Naive thymus-derived CD4-positive, alpha-beta T cell (primary cell): ENCODE data around the gene WDR33. TPM values are rescaled to one million over a fixed set of nuclear protein-coding genes. Genes with fewer than 3 reads are reported as not detected.

ENCODE experiments used
- ATAC-seq: fragments of 150-1000 bp; cut with Tn5 transposase; 2 replicates; pipeline ENCODE4 v1.10.0; 2021; ENCODE audit warnings: mild to moderate bottlenecking, moderate library complexity
- CTCF ChIA-PET: fragments of 350-600 bp; sonication (Branson Sonifier 250); formaldehyde crosslinking; loops from one replicate; lab custom pipeline; 2021; ENCODE audit warnings: antibody characterized with exemption; lab: Charles Lee
- POLR2A ChIA-PET: fragments of 350-600 bp; sonication (Branson Sonifier 250); formaldehyde crosslinking; loops from one replicate; lab custom pipeline; 2021; ENCODE audit warnings: antibody characterized with exemption, inconsistent platforms; lab: Charles Lee
- DNase-seq, 9 donors: peaks; one replicate each; pipeline versions ENCODE4 v3.0.0 to v3.0.0-alpha.2; 2020 to 2022; ENCODE audit warnings: mixed read lengths in 1 of 9
- H3K27ac ChIP-seq: one replicate; pipeline ENCODE4 v1.7.0; 2013; ENCODE audit warnings: mild to moderate bottlenecking, low read depth, low read length, moderate library complexity
- H3K27me3 ChIP-seq, 2 donors: one replicate each; pipeline ENCODE4 v1.7.0; 2013; ENCODE audit warnings: low read length in 2 of 2, mild to moderate bottlenecking in 2 of 2, moderate library complexity in 2 of 2; ENCODE audit not compliant: control insufficient read depth in 2 of 2, insufficient read depth in 2 of 2
- H3K36me3 ChIP-seq, 3 experiments: 1 replicate in 2 of 3; 2 replicates in 1 of 3; pipeline ENCODE4 v1.7.0; 2013; ENCODE audit warnings: low read length in 3 of 3, mild to moderate bottlenecking in 3 of 3, moderate library complexity in 1 of 3; ENCODE audit not compliant: insufficient read depth in 3 of 3, control insufficient read depth in 2 of 3
- H3K4me1 ChIP-seq, 2 donors: one replicate each; pipeline ENCODE4 v1.7.0; 2013; ENCODE audit warnings: low read length in 2 of 2, mild to moderate bottlenecking in 2 of 2, moderate library complexity in 1 of 2; ENCODE audit not compliant: control insufficient read depth in 2 of 2, insufficient read depth in 2 of 2
- H3K4me3 ChIP-seq: 2 replicates; pipeline ENCODE4 v1.7.0; 2013; ENCODE audit warnings: mild to moderate bottlenecking, low read length
- H3K9me3 ChIP-seq, 3 experiments: 1 replicate in 2 of 3; 2 replicates in 1 of 3; pipeline ENCODE4 v1.7.0; 2013; ENCODE audit warnings: low read length in 3 of 3; ENCODE audit not compliant: control insufficient read depth in 2 of 3
- H3K27ac Mint-ChIP-seq, 9 donors: one replicate each; pipeline ENCODE4 v1.8.0; 2020 to 2022; ENCODE audit warnings: mixed read lengths in 9 of 9, mild to moderate bottlenecking in 8 of 9, moderate library complexity in 5 of 9, inconsistent platforms in 2 of 9
- H3K27me3 Mint-ChIP-seq, 5 donors: one replicate each; pipeline ENCODE4 v1.8.0; 2021 to 2022; ENCODE audit warnings: mixed read lengths in 5 of 5, mild to moderate bottlenecking in 1 of 5
- H3K36me3 Mint-ChIP-seq, 5 donors: one replicate each; pipeline ENCODE4 v1.8.0; 2020 to 2022; ENCODE audit warnings: mixed read lengths in 5 of 5, mild to moderate bottlenecking in 3 of 5, inconsistent platforms in 1 of 5
- H3K4me1 Mint-ChIP-seq, 7 donors: one replicate each; pipeline ENCODE4 v1.8.0; 2020 to 2022; ENCODE audit warnings: mixed read lengths in 7 of 7, mild to moderate bottlenecking in 3 of 7, inconsistent platforms in 1 of 7
- H3K4me3 Mint-ChIP-seq, 10 donors: one replicate each; pipeline ENCODE4 v1.8.0; 2020 to 2022; ENCODE audit warnings: mild to moderate bottlenecking in 10 of 10, mixed read lengths in 10 of 10, moderate library complexity in 6 of 10, inconsistent platforms in 2 of 10
- H3K9me3 Mint-ChIP-seq, 11 donors: one replicate each; pipeline ENCODE4 v1.8.0; 2020 to 2022; ENCODE audit warnings: mixed read lengths in 11 of 11, mild to moderate bottlenecking in 4 of 11, inconsistent platforms in 1 of 11, moderate library complexity in 1 of 11
- intact Hi-C, 2 donors: fragments of 100-400 bp; cut with micrococcal nuclease; formaldehyde crosslinking; loops; one replicate each; pipeline ENCODE4 v1.15.1; 2023
- polyA plus RNA-seq, 2 donors: library from polyadenylated mRNA; unstranded; fragments of 300-500 nt; fragmentation: Illumina TruSeq; gene quantifications; one replicate each; pipeline ENCODE4 v1.2.3, GENCODE V29; 2021
- total RNA-seq, 6 experiments: library from RNA in 5 of 6; stranded (reverse) in 5 of 6; gene quantifications; 1 replicate in 5 of 6; 2 replicates in 1 of 6; pipeline ENCODE4 v1.2.3 and lab custom pipeline; 2021 to 2026

Gene WDR33
- total and polyA plus RNA-seq, 7 experiments from 2014 or later = 36.7 to 98.7 (median 67.1) TPM

GRCh38 chr2:127709336-127709735 is 101.6 kb downstream of the WDR33 start:
- ATAC-seq = no peak
- Mint-ChIP-seq H3K27me3 (no peaks in the 10 kb centered on the region), H3K9me3 (peaks cover 0 to 2% (median 0%) of the 10 kb centered on the region in 11 donors), H3K27ac (peak overlapping the region in 2 of 9 donors; percentile 12 to 67), H3K4me3 (no peak overlapping the region), H3K36me3 (peaks cover 0 to 54% (median 23%) of the 10 kb centered on the region in 5 donors), H3K4me1 (peaks cover 9 to 24% (median 18%) of the 10 kb centered on the region in 7 donors)
- no peaks in the 10 kb centered on the region for H3K9me3 ChIP-seq
- no peaks in the 10 kb centered on the region for H3K27me3 ChIP-seq
- no peak overlapping the region for H3K27ac ChIP-seq
- CTCF ChIA-PET = no interaction called here
- H3K4me3 ChIP-seq = no peak overlapping the region
- peaks cover 3 to 60% (median 5%) of the 10 kb centered on the region in 3 experiments for H3K36me3 ChIP-seq
- POLR2A ChIA-PET = interaction anchor here (2.1 kb wide), 1 partner anchor 8 kb away, joined by 14 read pairs; the partner anchor contains the start of gene SFT2D3
- no peak for DNase-seq
- intact Hi-C loops = loop anchor here (10.0 kb wide), 5 partner anchors 175 to 1055 kb away; partner anchors contain the start of genes AMMECR1L (in 1 of the 2), ERCC3 (in 1 of the 2), GYPC (in 1 of the 2) and MAP3K2 (in 1 of the 2)
- peaks cover 0 to 6% of the 10 kb centered on the region in 2 donors for H3K4me1 ChIP-seq

DNA sequence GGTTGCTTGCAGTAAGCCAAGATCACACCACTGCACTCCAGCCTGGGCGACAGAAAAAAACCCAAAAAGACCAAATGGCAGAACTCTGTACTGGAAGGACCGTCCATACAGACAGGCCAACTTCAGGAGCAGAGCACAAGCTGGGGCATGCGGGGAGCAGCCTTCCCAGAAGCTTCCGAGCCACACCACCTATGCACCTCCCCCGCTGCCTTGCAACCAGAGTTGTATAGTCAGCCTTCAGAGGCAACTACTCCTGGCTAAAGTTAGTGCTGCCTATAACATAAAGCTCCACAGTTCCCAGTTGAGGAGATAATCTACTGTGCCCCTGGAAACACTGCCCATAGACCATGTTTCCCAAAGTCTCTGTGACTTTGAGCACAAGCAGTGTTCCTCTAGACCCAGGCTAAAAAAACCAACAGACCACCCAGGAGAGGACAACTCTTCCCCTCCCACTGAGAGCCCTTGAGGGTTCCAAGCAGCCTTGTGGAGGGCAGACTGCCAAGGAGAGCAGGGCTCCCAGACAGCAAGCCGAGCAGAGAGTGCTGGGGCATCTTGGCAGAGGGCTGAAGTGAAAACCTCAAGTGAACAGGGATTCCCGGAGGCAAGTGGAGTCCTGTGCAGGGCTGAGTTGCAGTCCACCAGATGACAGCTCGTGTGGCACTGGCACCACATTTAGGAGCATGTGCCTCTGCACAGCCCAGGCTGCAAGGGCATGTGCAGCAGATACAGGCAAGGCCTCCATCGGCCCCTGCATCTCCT is 102.9 kb downstream of the WDR33 start:
- peaks cover 0 to 48% (median 25%) of the 10 kb centered on the region in 5 donors for H3K36me3 Mint-ChIP-seq
- Histone ChIP-seq H3K27me3 (no peaks in the 10 kb centered on the region), H3K4me1 (peaks cover 5 to 17% of the 10 kb centered on the region in 2 donors), H3K4me3 (no peak overlapping the region), H3K9me3 (no peaks in the 10 kb centered on the region), H3K27ac (no peak overlapping the region), H3K36me3 (peaks cover 3 to 52% (median 5%) of the 10 kb centered on the region in 3 experiments)
- peak overlapping the region in 3 of 9 donors; percentile 9 to 54 (median 36) for H3K27ac Mint-ChIP-seq
- POLR2A ChIA-PET = no interaction called here
- intact Hi-C loops = loop anchor here (10.0 kb wide), 5 partner anchors 177 to 1053 kb away; partner anchors contain the start of genes AMMECR1L (in 1 of the 2), ERCC3 (in 1 of the 2), GYPC (in 1 of the 2) and MAP3K2 (in 1 of the 2)
- H3K4me3 Mint-ChIP-seq = no peak overlapping the region
- CTCF ChIA-PET = interaction anchor here (1.2 kb wide), 1 partner anchor 12 kb away, joined by 3 read pairs; no protein-coding TSS in a partner anchor
- H3K9me3 Mint-ChIP-seq = peaks cover 0 to 2% (median 0%) of the 10 kb centered on the region in 11 donors
- no peaks in the 10 kb centered on the region for H3K27me3 Mint-ChIP-seq
- peaks cover 11 to 34% (median 25%) of the 10 kb centered on the region in 7 donors for H3K4me1 Mint-ChIP-seq
- DNase-seq (no peak), ATAC-seq (no peak)

DNA sequence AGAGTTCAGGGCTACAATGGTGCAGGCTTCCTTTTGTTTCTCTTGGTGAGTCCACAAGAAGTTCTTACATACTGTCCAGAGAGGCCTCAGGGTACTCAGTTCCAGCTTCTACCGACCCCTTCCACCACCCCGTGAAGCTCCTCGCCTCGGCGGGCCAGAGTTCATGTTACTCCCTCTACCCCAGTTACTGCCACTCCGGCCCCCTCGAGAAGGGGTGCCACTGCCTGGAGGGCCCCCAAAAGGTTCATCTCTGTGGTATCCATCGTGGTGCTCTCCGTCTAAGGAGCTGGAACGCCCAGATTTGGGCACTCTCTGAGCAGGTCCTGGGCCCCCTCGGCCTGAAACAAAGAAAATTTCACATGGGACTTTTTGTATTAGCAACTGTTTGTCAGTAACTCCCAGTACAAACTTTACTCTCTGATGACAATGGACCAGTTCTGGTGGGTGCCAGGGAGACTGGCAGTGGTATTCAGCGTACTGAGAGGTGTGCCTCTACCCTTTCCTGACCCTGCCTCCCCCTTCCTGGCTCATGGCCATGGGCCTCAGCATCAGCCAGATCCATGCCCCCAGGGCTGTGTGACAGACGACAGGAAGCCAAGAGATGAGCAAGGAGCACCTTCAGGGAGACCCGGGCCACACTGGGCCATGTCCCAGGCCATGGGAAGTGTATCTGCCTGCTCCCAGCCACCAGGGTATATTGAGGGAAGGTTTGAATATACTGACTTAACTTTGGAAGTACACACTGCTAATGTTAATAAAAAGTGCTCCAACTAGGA is 104.6 kb downstream of the WDR33 start:
- H3K4me1 ChIP-seq = peaks cover 14 to 25% of the 10 kb centered on the region in 2 donors
- intact Hi-C loops = loop anchor here (10.0 kb wide), 5 partner anchors 178 to 1052 kb away; partner anchors contain the start of genes AMMECR1L (in 1 of the 2), ERCC3 (in 1 of the 2), GYPC (in 1 of the 2) and MAP3K2 (in 1 of the 2)
- H3K4me3 Mint-ChIP-seq = peak overlapping the region in 1 of 10 donors; percentile 32
- peaks cover 16 to 45% (median 34%) of the 10 kb centered on the region in 7 donors for H3K4me1 Mint-ChIP-seq
- H3K27ac ChIP-seq = no peak overlapping the region
- H3K9me3 Mint-ChIP-seq = peaks cover 0 to 4% (median 0%) of the 10 kb centered on the region in 11 donors
- H3K27ac Mint-ChIP-seq = peak overlapping the region in 2 of 9 donors; percentile 28 to 31
- DNase-seq = no peak
- H3K4me3 ChIP-seq = no peak overlapping the region
- peaks cover 0 to 47% (median 31%) of the 10 kb centered on the region in 5 donors for H3K36me3 Mint-ChIP-seq
- no peaks in the 10 kb centered on the region for H3K27me3 Mint-ChIP-seq
- H3K36me3 ChIP-seq = peaks cover 3 to 49% (median 5%) of the 10 kb centered on the region in 3 experiments
- H3K9me3 ChIP-seq = no peaks in the 10 kb centered on the region
- no peaks in the 10 kb centered on the region for H3K27me3 ChIP-seq
- ChIA-PET CTCF (interaction anchor here (1.2 kb wide), 1 partner anchor 11 kb away, joined by 3 read pairs; no protein-coding TSS in a partner anchor), POLR2A (interaction anchor here (1.1 kb wide), 1 partner anchor 268 kb away, joined by 4 read pairs; no protein-coding TSS in a partner anchor)
- no peak for ATAC-seq

DNA sequence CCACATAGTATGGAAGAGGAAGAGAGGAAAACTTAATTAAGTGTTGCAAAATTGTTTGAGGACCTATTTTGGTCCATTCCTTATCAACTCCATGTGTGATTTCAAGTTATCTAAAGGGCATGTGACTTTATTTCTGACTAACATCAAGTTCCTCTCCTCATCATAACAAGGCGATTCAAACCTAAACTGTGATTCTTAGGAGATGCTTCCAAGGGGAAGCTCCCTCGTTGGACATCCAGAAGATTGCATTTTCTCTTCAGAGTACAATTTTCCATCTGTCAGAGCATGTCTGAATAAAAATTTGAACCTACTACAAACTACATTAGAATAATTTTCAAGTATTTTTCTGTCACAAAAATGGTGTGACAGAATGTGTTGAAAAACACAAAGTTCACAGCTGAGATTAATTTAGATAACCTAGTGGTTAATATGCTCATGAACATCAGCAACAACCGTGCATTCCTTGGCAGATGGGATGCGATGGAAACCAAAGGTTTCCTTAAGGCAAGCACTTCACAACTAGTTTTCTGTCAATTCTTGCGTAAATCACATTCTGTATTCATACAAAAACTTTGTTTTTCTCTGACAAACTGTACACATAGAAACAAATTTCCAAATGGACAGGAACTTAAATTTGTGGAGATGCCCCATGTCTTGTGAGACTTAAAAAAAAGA is 105.4 kb downstream of the WDR33 start:
- Mint-ChIP-seq H3K27me3 (no peaks in the 10 kb centered on the region), H3K4me1 (peaks cover 18 to 51% (median 39%) of the 10 kb centered on the region in 7 donors), H3K36me3 (peaks cover 0 to 41% (median 26%) of the 10 kb centered on the region in 5 donors), H3K27ac (peak overlapping the region in 5 of 9 donors; percentile 4 to 67 (median 25)), H3K9me3 (peaks cover 0 to 4% (median 0%) of the 10 kb centered on the region in 11 donors), H3K4me3 (peak overlapping the region in 6 of 10 donors; percentile 4 to 96 (median 16))
- POLR2A ChIA-PET = interaction anchor here (1.1 kb wide), 1 partner anchor 269 kb away, joined by 4 read pairs; no protein-coding TSS in a partner anchor
- CTCF ChIA-PET = interaction anchor here (1.1 to 1.4 kb wide), 2 partner anchors 24 to 114 kb away, joined by 3 to 6 read pairs; no protein-coding TSS in a partner anchor
- no peak overlapping the region for H3K27ac ChIP-seq
- DNase-seq = no peak
- no peak for ATAC-seq
- no peak overlapping the region for H3K4me3 ChIP-seq
- no peaks in the 10 kb centered on the region for H3K27me3 ChIP-seq
- intact Hi-C loops = loop anchor here (10.0 kb wide), 5 partner anchors 179 to 1051 kb away; partner anchors contain the start of genes AMMECR1L (in 1 of the 2), ERCC3 (in 1 of the 2), GYPC (in 1 of the 2) and MAP3K2 (in 1 of the 2)
- peaks cover 18 to 27% of the 10 kb centered on the region in 2 donors for H3K4me1 ChIP-seq
- no peaks in the 10 kb centered on the region for H3K9me3 ChIP-seq
- H3K36me3 ChIP-seq = peaks cover 3 to 45% (median 5%) of the 10 kb centered on the region in 3 experiments

- ChIA-PET POLR2A (interaction anchor here (1.2 to 1.3 kb wide), 2 partner anchors 20 to 106 kb away, joined by 3 to 6 read pairs; partner anchors contain the start of gene WDR33), CTCF (interaction anchor here (1.1 to 1.4 kb wide), 2 partner anchors 23 to 114 kb away, joined by 3 to 6 read pairs; no protein-coding TSS in a partner anchor)
- Histone ChIP-seq H3K27ac (no peak overlapping the region), H3K4me1 (peaks cover 21 to 29% of the 10 kb centered on the region in 2 donors), H3K4me3 (no peak overlapping the region), H3K9me3 (no peaks in the 10 kb centered on the region), H3K36me3 (peaks cover 0 to 39% (median 3%) of the 10 kb centered on the region in 3 experiments), H3K27me3 (no peaks in the 10 kb centered on the region)
- Mint-ChIP-seq H3K27me3 (no peaks in the 10 kb centered on the region), H3K4me3 (peak overlapping the region in 7 of 10 donors; percentile 12 to 96 (median 51)), H3K36me3 (peaks cover 0 to 41% (median 25%) of the 10 kb centered on the region in 5 donors), H3K27ac (peak overlapping the region in 8 of 9 donors; percentile 3 to 78 (median 34)), H3K4me1 (peaks cover 23 to 57% (median 44%) of the 10 kb centered on the region in 7 donors), H3K9me3 (peaks cover 0 to 4% (median 0%) of the 10 kb centered on the region in 11 donors)
- DNase-seq (no peak), ATAC-seq (no peak)
- intact Hi-C loops = loop anchor here (5.0 to 10.0 kb wide), 13 partner anchors 63 to 1050 kb away; partner anchors contain the start of genes GYPC (in 2 of the 2), AMMECR1L (in 1 of the 2), ERCC3 (in 1 of the 2) and HS6ST1 (in 1 of the 2)
Observed at GRCh38 chr2:127704641-127705390, 106.2 kb downstream of the WDR33 start.
